GM20000 (cell line): Measurements from ENCODE around the gene TNFAIP6.

Experiments used
- DNase-seq: peaks from one replicate; pipeline ENCODE4 v3.0.0; 2012; ENCODE audit warnings: low spot score
- CTCF ChIP-seq: IDR thresholded peaks from 2 replicates; pipeline ENCODE4 v1.5.1; 2012; ENCODE audit warnings: mild to moderate bottlenecking, control low read depth; ENCODE audit errors: extremely low read depth, missing control alignments

TNFAIP6 gene

GRCh38 chr2:151422917-151423439, 65.6 kb downstream of the TNFAIP6 start:
- DNase-seq: peak; percentile 38
- no peak for TF ChIP-seq CTCF

GRCh38 chr2:151423760-151424159, 66.4 kb downstream of the TNFAIP6 start:
- no peak for DNase-seq
- TF ChIP-seq CTCF: no peak
